KMS-11 (cell line): Measurements from ENCODE around the gene C17orf114.
A peak's percentile ranks its signal among the peaks of the same experiment; 100 is the strongest.

Experiments
- H2AFZ ChIP-seq: fragments of 200-600 bp; sonication (generic); 2 replicates; pipeline ENCODE4 v1.6.1; 2016; ENCODE audit warnings: antibody characterized with exemption, mixed run types, low read depth
- H3K27ac ChIP-seq: fragments of 200-600 bp; sonication (generic); 2 replicates; pipeline ENCODE4 v1.6.1; 2016; ENCODE audit warnings: mild to moderate bottlenecking, mixed run types
- H3K27me3 ChIP-seq: fragments of 200-600 bp; sonication (generic); 2 replicates; pipeline ENCODE4 v1.6.1; 2017; ENCODE audit warnings: mild to moderate bottlenecking, low read depth, mixed run types, moderate library complexity; ENCODE audit not compliant: insufficient read depth
- H3K36me3 ChIP-seq: fragments of 200-600 bp; sonication (generic); 2 replicates; pipeline ENCODE4 v1.6.1; 2017; ENCODE audit warnings: mild to moderate bottlenecking, mixed run types; ENCODE audit not compliant: insufficient read depth
- H3K4me1 ChIP-seq: fragments of 200-600 bp; sonication (generic); 2 replicates; pipeline ENCODE4 v1.6.1; 2016; ENCODE audit warnings: mild to moderate bottlenecking, low read depth, mixed run types; ENCODE audit not compliant: poor library complexity, severe bottlenecking
- H3K4me2 ChIP-seq: fragments of 200-600 bp; sonication (generic); 2 replicates; pipeline ENCODE4 v1.7.0; 2016; ENCODE audit warnings: mild to moderate bottlenecking, mixed run types
- H3K4me3 ChIP-seq: fragments of 200-600 bp; sonication (generic); IDR thresholded peaks from 2 replicates; pipeline ENCODE4 v1.6.1; 2017; ENCODE audit warnings: low read depth, low read length, mixed read lengths; ENCODE audit not compliant: insufficient read depth
- H3K79me2 ChIP-seq: fragments of 200-600 bp; sonication (generic); 2 replicates; pipeline ENCODE4 v1.6.1; 2016; ENCODE audit warnings: low read depth, mixed run types; ENCODE audit not compliant: insufficient read depth
- H3K9ac ChIP-seq: fragments of 200-600 bp; sonication (generic); 2 replicates; pipeline ENCODE4 v1.6.1; 2016; ENCODE audit warnings: mild to moderate bottlenecking, mixed run types
- H4K20me1 ChIP-seq: fragments of 200-600 bp; sonication (generic); 2 replicates; pipeline ENCODE4 v1.6.1; 2016; ENCODE audit warnings: mild to moderate bottlenecking, mixed run types; ENCODE audit not compliant: insufficient read depth
- CTCF ChIP-seq: fragments of 200-600 bp; sonication (generic); conservative IDR thresholded peaks from 2 replicates; pipeline ENCODE4 v1.6.1; 2017; ENCODE audit warnings: low read depth, mild to moderate bottlenecking, antibody characterized with exemption, low read length, moderate library complexity, mixed read lengths

The C17orf114 gene

DNA sequence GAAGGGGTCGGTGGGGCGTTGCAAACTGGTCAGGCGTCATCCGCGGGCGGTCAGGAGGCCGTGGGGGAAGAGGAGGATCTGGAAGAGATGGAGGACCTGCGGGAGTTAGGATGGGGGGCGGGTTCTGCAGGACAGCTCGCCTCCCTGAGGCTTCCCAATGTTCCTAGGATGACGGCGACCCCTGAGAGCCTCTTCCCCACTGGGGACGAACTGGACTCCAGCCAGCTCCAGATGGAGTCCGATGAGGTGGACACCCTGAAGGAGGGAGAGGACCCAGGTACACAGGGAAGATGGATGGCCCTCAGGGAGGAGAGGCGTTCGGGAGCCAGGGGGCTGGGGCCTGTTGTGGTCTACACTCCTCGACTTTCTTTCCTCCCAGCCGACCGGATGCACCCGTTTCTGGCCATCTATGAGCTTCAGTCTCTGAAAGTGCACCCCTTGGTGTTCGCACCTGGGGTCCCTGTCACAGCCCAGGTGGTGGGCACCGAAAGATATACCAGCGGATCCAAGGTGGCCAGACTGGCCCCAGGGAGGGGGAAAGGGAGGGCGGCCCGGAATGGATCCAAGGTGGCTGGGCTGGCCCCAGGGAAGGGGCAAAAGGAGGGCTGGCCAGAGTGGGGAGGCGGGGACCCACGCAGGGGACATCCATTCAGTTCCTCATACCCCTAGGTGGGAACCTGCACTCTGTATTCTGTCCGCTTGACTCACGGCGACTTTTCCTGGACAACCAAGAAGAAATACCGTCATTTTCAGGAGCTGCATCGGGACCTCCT lies 5.7 kb upstream of the C17orf114 start:
- H3K4me3 ChIP-seq: no peak overlapping the region
- no peaks in the 10 kb centered on the region for H3K27me3 ChIP-seq
- no peaks in the 10 kb centered on the region for H3K79me2 ChIP-seq
- no peak overlapping the region for H3K9ac ChIP-seq
- peaks cover 3% of the 10 kb centered on the region for H3K4me1 ChIP-seq
- no peak overlapping the region for H3K27ac ChIP-seq
- no peak overlapping the region for H2AFZ ChIP-seq
- no peak for TF ChIP-seq CTCF
- H3K4me2 ChIP-seq: no peak overlapping the region
- H3K36me3 ChIP-seq: no peaks in the 10 kb centered on the region
- H4K20me1 ChIP-seq: no peaks in the 10 kb centered on the region

DNA sequence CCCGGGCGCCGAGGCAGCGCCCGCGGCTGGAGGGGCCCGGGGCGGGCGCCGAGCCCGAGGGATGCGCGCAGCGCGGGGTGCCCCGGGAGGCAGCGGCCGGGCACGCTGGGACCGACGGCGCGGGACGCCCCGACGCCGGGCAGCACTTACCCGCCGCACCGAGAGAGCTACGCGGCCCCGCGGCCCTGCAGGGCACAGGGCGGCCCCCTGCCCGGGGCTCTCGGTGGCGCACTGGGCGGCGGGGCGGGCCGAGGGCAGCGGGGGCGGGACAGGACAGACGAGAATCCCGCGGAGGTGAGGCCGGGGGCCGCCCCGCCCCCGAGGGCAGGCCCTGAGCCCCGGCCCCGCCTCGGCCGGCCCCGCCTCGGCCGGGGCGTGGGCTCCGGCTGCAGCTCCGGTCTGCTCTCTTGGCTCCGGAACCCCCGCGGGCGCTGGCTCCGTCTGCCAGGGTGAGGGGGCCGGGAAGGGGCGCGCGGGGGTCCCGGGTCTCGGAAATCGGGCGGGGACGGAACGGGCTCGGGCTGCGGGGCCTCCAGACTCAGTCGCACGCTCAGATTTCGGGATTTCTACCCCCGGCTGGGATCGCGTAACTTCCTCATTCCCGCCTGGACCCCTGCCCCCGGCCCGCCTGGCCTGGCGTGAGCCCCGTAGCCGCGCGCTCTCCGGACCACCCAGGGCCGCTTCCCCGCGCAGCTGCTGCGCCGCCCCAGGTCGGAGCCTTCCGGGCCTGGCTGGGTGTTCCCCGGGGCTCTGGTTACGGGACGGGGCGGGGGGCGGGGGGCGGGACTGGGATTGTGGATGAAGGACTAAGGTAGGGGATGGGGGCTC lies 4.9 kb upstream of the C17orf114 start, which contains the start of gene PLD2:
Gene PLD2 (plus strand): TSS at position 376 of the 828 bp plus-strand sequence. CDS start 621 bp downstream, outside the sequence.
- Histone ChIP-seq H3K4me2 (peak within 1 kb of the TSS; percentile 29; the same call in 1 of the 2 replicates), H3K27ac (no peak within 1 kb of the TSS), H3K9ac (no peak within 1 kb of the TSS; the same call in 1 of the 2 replicates), H3K4me1 (peaks cover 3% of the 10 kb centered on the region), H3K36me3 (no peaks in the 10 kb centered on the region), H2AFZ (no peak within 1 kb of the TSS; the same call in 1 of the 2 replicates), H3K4me3 (no peak within 1 kb of the TSS), H4K20me1 (no peaks in the 10 kb centered on the region), H3K79me2 (no peaks in the 10 kb centered on the region), H3K27me3 (no peaks in the 10 kb centered on the region)
- no peak for TF ChIP-seq CTCF

- H3K27me3 ChIP-seq: no peaks in the 10 kb centered on the region
- peak overlapping the region; percentile 29; the same call in 1 of the 2 replicates for H3K4me2 ChIP-seq
- no peak for TF ChIP-seq CTCF
- H4K20me1 ChIP-seq: no peaks in the 10 kb centered on the region
- no peak overlapping the region for H3K9ac ChIP-seq
- no peak overlapping the region for H3K27ac ChIP-seq
- H3K4me3 ChIP-seq: no peak overlapping the region
- no peak overlapping the region for H2AFZ ChIP-seq
- no peaks in the 10 kb centered on the region for H3K79me2 ChIP-seq
- H3K4me1 ChIP-seq: peaks cover 5% of the 10 kb centered on the region
- no peaks in the 10 kb centered on the region for H3K36me3 ChIP-seq
These were observed 4.3 kb upstream of the C17orf114 start for GRCh38 chr17:4806456-4806776.

DNA sequence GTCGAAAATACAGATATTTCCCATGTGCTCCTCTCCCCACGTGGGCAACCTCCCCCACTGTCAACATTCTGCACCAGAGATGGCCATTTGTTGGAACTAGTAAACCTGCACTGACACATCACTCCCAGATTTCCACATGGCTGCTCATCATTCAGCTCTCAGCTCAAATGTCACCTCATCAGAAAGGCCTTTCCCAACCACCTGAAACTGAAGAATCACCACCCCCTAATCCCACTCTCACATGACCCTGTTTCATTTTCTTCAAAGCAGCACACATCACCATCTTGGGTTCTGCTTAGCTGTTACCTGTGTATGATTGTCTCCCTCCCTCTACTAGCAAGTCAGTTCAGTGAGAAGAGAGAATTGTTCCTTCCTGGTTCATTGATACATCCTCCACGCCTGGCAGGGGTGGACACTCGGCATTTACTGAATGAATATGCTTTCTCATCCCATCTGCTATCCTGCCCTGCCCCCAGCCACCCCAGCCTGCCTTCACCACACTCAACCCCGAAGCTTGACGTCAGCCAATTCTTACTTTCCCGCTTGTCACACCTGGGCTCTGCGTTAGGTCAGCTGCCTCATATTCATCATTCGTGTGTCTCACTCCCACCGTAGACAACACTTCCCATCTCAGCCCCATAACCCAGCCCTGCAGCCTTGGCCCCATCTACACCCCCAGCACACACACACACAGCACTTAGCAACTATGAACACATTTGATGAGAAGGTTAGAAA lies 1.5 kb downstream of the C17orf114 start:
- Histone ChIP-seq H3K36me3 (no peaks in the 10 kb centered on the region), H3K4me2 (peak overlapping the region; percentile 51), H3K79me2 (no peaks in the 10 kb centered on the region), H3K4me1 (peaks cover 16% of the 10 kb centered on the region), H4K20me1 (no peaks in the 10 kb centered on the region), H3K9ac (peak overlapping the region; percentile 53; the same call in 1 of the 2 replicates), H3K27ac (peak overlapping the region; percentile 85), H3K27me3 (no peaks in the 10 kb centered on the region), H3K4me3 (no peak overlapping the region), H2AFZ (peak overlapping the region; percentile 10; the same call in 1 of the 2 replicates)
- no peak for TF ChIP-seq CTCF
